H9 (cell line): ENCODE measurements around the gene COTL1. TPM values are rescaled to one million over a fixed set of nuclear protein-coding genes. Genes with fewer than 3 reads are reported as not detected.

Source experiments
- DNase-seq: peaks from one replicate; pipeline ENCODE4 v3.0.0-alpha.2; 2017
- H2AFZ ChIP-seq: one replicate; pipeline ENCODE4 v1.6.1; 2013; ENCODE audit warnings: mild to moderate bottlenecking, low read length, control low read depth, moderate library complexity
- H2AK5ac ChIP-seq: 2 replicates; pipeline ENCODE4 v1.6.1; 2013; ENCODE audit warnings: low read length, control low read depth, mixed read lengths; ENCODE audit not compliant: insufficient read length
- H2BK120ac ChIP-seq: one replicate; pipeline ENCODE4 v1.6.1; 2013; ENCODE audit warnings: low read depth, mild to moderate bottlenecking, low read length, control low read depth, inconsistent platforms; ENCODE audit not compliant: poor library complexity, severe bottlenecking
- H2BK12ac ChIP-seq: 2 replicates; pipeline ENCODE4 v1.6.1; 2013; ENCODE audit warnings: low read length, control low read depth, mixed read lengths, low read depth; ENCODE audit not compliant: insufficient read length
- H2BK15ac ChIP-seq: 2 replicates; pipeline ENCODE4 v1.6.1; 2013; ENCODE audit warnings: low read depth, low read length, control low read depth
- H2BK20ac ChIP-seq: one replicate; pipeline ENCODE4 v1.6.1; 2013; ENCODE audit warnings: low read depth, mild to moderate bottlenecking, low read length, control low read depth, inconsistent platforms; ENCODE audit not compliant: poor library complexity, severe bottlenecking
- H2BK5ac ChIP-seq: 2 replicates; pipeline ENCODE4 v1.6.1; 2013; ENCODE audit warnings: low read length, control low read depth, mixed read lengths; ENCODE audit not compliant: insufficient read length
- H3K14ac ChIP-seq: 2 replicates; pipeline ENCODE4 v1.6.1; 2013; ENCODE audit warnings: low read length, control low read depth; ENCODE audit not compliant: insufficient read depth
- H3K18ac ChIP-seq: 2 replicates; pipeline ENCODE4 v1.6.1; 2013; ENCODE audit warnings: low read depth, mild to moderate bottlenecking, mixed read lengths, low read length, control low read depth; ENCODE audit not compliant: insufficient read length
- H3K23ac ChIP-seq: 2 replicates; pipeline ENCODE4 v1.6.1; 2013; ENCODE audit warnings: low read length, control low read depth, mixed read lengths, low read depth; ENCODE audit not compliant: insufficient read length
- H3K23me2 ChIP-seq: 2 replicates; pipeline ENCODE4 v1.6.1; 2013; ENCODE audit warnings: low read depth, mild to moderate bottlenecking, mixed read lengths, low read length, control low read depth; ENCODE audit not compliant: insufficient read length, poor library complexity, severe bottlenecking
- H3K27ac ChIP-seq: 2 replicates; pipeline ENCODE4 v1.5.1; 2013; ENCODE audit warnings: low read length, control low read depth, mixed read lengths, low read depth; ENCODE audit not compliant: insufficient read length
- H3K27me3 ChIP-seq: 2 replicates; pipeline ENCODE4 v1.6.1; 2013; ENCODE audit warnings: low read length, control low read depth, inconsistent platforms; ENCODE audit not compliant: insufficient read depth
- H3K4ac ChIP-seq: 2 replicates; pipeline ENCODE4 v1.6.1; 2013; ENCODE audit warnings: low read depth, mild to moderate bottlenecking, control low read depth, inconsistent platforms, low read length, moderate library complexity
- H3K4me1 ChIP-seq: 2 replicates; pipeline ENCODE4 v1.6.1; 2013; ENCODE audit warnings: low read length, control low read depth, inconsistent platforms; ENCODE audit not compliant: insufficient read depth
- H3K4me2 ChIP-seq: 2 replicates; pipeline ENCODE4 v1.6.1; 2013; ENCODE audit warnings: low read length, control low read depth, mixed read lengths; ENCODE audit not compliant: insufficient read length, insufficient read depth
- H3K56ac ChIP-seq: 2 replicates; pipeline ENCODE4 v1.6.1; 2013; ENCODE audit warnings: low read depth, mild to moderate bottlenecking, mixed read lengths, low read length, control low read depth; ENCODE audit not compliant: insufficient read length
- H3K79me1 ChIP-seq: 2 replicates; pipeline ENCODE4 v1.6.1; 2013; ENCODE audit warnings: low read depth, mild to moderate bottlenecking, moderate library complexity, low read length, control low read depth, inconsistent platforms; ENCODE audit not compliant: insufficient read depth, poor library complexity, severe bottlenecking
- H3K79me2 ChIP-seq: 2 replicates; pipeline ENCODE4 v1.6.1; 2013; ENCODE audit warnings: low read length, control low read depth, inconsistent platforms; ENCODE audit not compliant: insufficient read depth
- H3K9ac ChIP-seq: 2 replicates; pipeline ENCODE4 v1.6.1; 2013; ENCODE audit warnings: low read length, control low read depth, mixed read lengths; ENCODE audit not compliant: insufficient read length; ENCODE audit errors: extremely low read depth
- H3K9me3 ChIP-seq: one replicate; pipeline ENCODE4 v1.6.1; 2013; ENCODE audit warnings: low read depth, low read length, inconsistent platforms; ENCODE audit not compliant: control insufficient read depth
- H3T11ph ChIP-seq: one replicate; pipeline ENCODE4 v1.6.1; 2013; ENCODE audit warnings: mild to moderate bottlenecking, low read length, control low read depth, inconsistent platforms
- H4K20me1 ChIP-seq: one replicate; pipeline ENCODE4 v1.6.1; 2013; ENCODE audit not compliant: control insufficient read depth, insufficient read length, insufficient read depth
- H4K5ac ChIP-seq: 2 replicates; pipeline ENCODE4 v1.6.1; 2013; ENCODE audit warnings: low read depth, mild to moderate bottlenecking, mixed read lengths, low read length, control low read depth; ENCODE audit not compliant: insufficient read length
- H4K8ac ChIP-seq: replicated peaks from 2 replicates; pipeline ENCODE4 v1.6.1; 2013; ENCODE audit warnings: low read length, control low read depth, mixed read lengths, low read depth; ENCODE audit not compliant: insufficient read length
- H4K91ac ChIP-seq: 2 replicates; pipeline ENCODE4 v1.6.1; 2013; ENCODE audit warnings: low read depth, mild to moderate bottlenecking, moderate library complexity, mixed read lengths, low read length, control low read depth; ENCODE audit not compliant: insufficient read length
- H3K27ac Mint-ChIP-seq, 3 experiments: 2 replicates in 2 of 3; 3 replicates in 1 of 3; pipeline ENCODE4 v1.8.0; 2020 to 2021; ENCODE audit warnings: mixed read lengths in 3 of 3, mild to moderate bottlenecking in 1 of 3, moderate library complexity in 1 of 3
- H3K27me3 Mint-ChIP-seq: 2 replicates; pipeline ENCODE4 v1.8.0; 2021; ENCODE audit warnings: low read depth, mild to moderate bottlenecking, moderate library complexity, mixed read lengths
- H3K36me3 Mint-ChIP-seq, 3 experiments: 2 replicates in 2 of 3; 3 replicates in 1 of 3; pipeline ENCODE4 v1.8.0; 2020 to 2021; ENCODE audit warnings: low read depth in 3 of 3, mixed read lengths in 3 of 3; ENCODE audit not compliant: insufficient read depth in 1 of 3
- H3K4me1 Mint-ChIP-seq, 2 experiments: 2 replicates each; pipeline ENCODE4 v1.8.0; 2020; ENCODE audit warnings: mixed read lengths in 2 of 2
- H3K4me3 Mint-ChIP-seq, 2 experiments: 2 replicates in 1 of 2; 3 replicates in 1 of 2; pipeline ENCODE4 v1.8.0; 2020 to 2021; ENCODE audit warnings: mild to moderate bottlenecking in 2 of 2, mixed read lengths in 2 of 2, moderate library complexity in 1 of 2
- H3K9me3 Mint-ChIP-seq, 2 experiments: 2 replicates in 1 of 2; 3 replicates in 1 of 2; pipeline ENCODE4 v1.8.0; 2020; ENCODE audit warnings: mild to moderate bottlenecking in 2 of 2, mixed read lengths in 2 of 2, moderate library complexity in 1 of 2
- WGBS: extraction: QIAGEN DNeasy Blood & Tissue Kit; methylation state at CpG from one replicate; pipeline ENCODE4 v1.1.7; 2013; ENCODE audit warnings: missing lambda C conversion rate, low lambda C conversion rate, mixed read lengths; ENCODE audit not compliant: insufficient read length; ENCODE audit errors: extremely low coverage; 5-methylcytosine and 5-hydroxymethylcytosine counted together
- total RNA-seq: library from RNA; stranded (reverse); gene quantifications from 2 replicates; pipeline ENCODE4 v1.2.1, GENCODE V29; 2021
- TF ChIP-seq, protein P1 (sequence below): fragments of 200-600 bp; sonication (generic); conservative IDR thresholded peaks from 3 replicates; pipeline ENCODE4 v1.8.0; 2021; ENCODE audit warnings: antibody characterized with exemption, mild to moderate bottlenecking

COTL1 gene
- total RNA-seq, 1 experiment from 2014 or later = 81.4 TPM

DNA sequence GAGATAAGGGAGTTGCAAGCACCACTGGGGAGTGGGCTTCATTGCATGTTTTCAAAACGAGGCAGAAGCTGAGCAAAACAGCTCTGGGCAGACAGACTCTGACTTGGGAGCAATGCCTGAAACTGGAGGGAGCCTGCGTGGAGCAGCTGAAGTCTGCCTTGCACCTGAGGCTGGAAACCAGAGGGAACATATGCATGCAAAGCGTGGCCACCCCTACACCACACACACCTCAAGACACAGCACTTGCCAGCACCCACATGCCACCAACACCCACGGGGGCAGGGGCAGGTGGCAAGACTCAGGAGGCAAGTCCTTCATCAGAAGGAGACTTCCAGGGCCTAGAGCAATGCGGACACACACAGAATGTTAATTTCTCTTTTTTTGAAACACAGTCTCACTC, 45.8 kb downstream of the COTL1 start:
- peak overlapping the region in 2 of 3 experiments; percentile 61 to 66; a peak in 4 of 7 replicates for H3K27ac Mint-ChIP-seq
- H3K4me1 ChIP-seq = peaks cover 6% of the 10 kb centered on the region; the same call in 1 of the 2 replicates
- H3K27me3 ChIP-seq = no peaks in the 10 kb centered on the region
- no peaks in the 10 kb centered on the region for H4K20me1 ChIP-seq
- H3K79me2 ChIP-seq = no peaks in the 10 kb centered on the region
- no peak overlapping the region for H2BK15ac ChIP-seq
- H3K4me3 Mint-ChIP-seq = no peak overlapping the region
- H3K23me2 ChIP-seq = no peaks in the 10 kb centered on the region
- no peak overlapping the region for H3K56ac ChIP-seq
- no peaks in the 10 kb centered on the region for H3K79me1 ChIP-seq
- H4K91ac ChIP-seq = no peak overlapping the region
- no peak overlapping the region for H2AFZ ChIP-seq
- H4K5ac ChIP-seq = no peak overlapping the region
- H2AK5ac ChIP-seq = no peak overlapping the region
- no peaks in the 10 kb centered on the region for H3K27me3 Mint-ChIP-seq
- H3K27ac ChIP-seq = no peak overlapping the region
- H2BK5ac ChIP-seq = no peak overlapping the region
- no peak overlapping the region for H3T11ph ChIP-seq
- TF ChIP-seq, protein P1, sequence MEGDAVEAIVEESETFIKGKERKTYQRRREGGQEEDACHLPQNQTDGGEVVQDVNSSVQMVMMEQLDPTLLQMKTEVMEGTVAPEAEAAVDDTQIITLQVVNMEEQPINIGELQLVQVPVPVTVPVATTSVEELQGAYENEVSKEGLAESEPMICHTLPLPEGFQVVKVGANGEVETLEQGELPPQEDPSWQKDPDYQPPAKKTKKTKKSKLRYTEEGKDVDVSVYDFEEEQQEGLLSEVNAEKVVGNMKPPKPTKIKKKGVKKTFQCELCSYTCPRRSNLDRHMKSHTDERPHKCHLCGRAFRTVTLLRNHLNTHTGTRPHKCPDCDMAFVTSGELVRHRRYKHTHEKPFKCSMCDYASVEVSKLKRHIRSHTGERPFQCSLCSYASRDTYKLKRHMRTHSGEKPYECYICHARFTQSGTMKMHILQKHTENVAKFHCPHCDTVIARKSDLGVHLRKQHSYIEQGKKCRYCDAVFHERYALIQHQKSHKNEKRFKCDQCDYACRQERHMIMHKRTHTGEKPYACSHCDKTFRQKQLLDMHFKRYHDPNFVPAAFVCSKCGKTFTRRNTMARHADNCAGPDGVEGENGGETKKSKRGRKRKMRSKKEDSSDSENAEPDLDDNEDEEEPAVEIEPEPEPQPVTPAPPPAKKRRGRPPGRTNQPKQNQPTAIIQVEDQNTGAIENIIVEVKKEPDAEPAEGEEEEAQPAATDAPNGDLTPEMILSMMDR = no peak
- no peak overlapping the region for H4K8ac ChIP-seq
- H3K36me3 Mint-ChIP-seq = peaks cover 17 to 30% (median 20%) of the 10 kb centered on the region in 3 experiments
- H3K14ac ChIP-seq = no peak overlapping the region; the same call in 1 of the 2 replicates
- no peak overlapping the region for H3K23ac ChIP-seq
- no CpG with 5 or more reads among the region's 5 CpGs for WGBS
- H3K4me2 ChIP-seq = no peak overlapping the region
- H3K9me3 ChIP-seq = no peaks in the 10 kb centered on the region
- H3K9ac ChIP-seq = no peak overlapping the region
- no peak overlapping the region for H3K18ac ChIP-seq
- H3K9me3 Mint-ChIP-seq = peaks cover 9 to 10% of the 10 kb centered on the region in 2 experiments
- no peak overlapping the region for H3K4ac ChIP-seq
- H2BK12ac ChIP-seq = no peak overlapping the region
- no peak overlapping the region for H2BK120ac ChIP-seq
- no peak overlapping the region for H2BK20ac ChIP-seq
- peaks cover 11 to 12% of the 10 kb centered on the region in 2 experiments for H3K4me1 Mint-ChIP-seq
- no peak for DNase-seq
